Mesenchymal stem cell (in vitro differentiated cells and primary cell): ENCODE results near the gene IKZF2.

Source experiments
- DNase-seq: peaks from one replicate; pipeline ENCODE4 v3.0.0-alpha.2; 2013
- H2AFZ ChIP-seq: one replicate; pipeline ENCODE4 v1.6.1; 2013; ENCODE audit warnings: low read depth, mild to moderate bottlenecking, control low read depth, inconsistent platforms, low read length, moderate library complexity
- H2AK5ac ChIP-seq: 2 replicates; pipeline ENCODE4 v1.6.1; 2013; ENCODE audit warnings: low read length, moderate library complexity, mild to moderate bottlenecking, inconsistent platforms; ENCODE audit not compliant: severe bottlenecking
- H2BK120ac ChIP-seq: one replicate; pipeline ENCODE4 v1.6.1; 2013; ENCODE audit warnings: low read depth, mild to moderate bottlenecking, inconsistent platforms, low read length, moderate library complexity
- H2BK12ac ChIP-seq, 2 experiments: one replicate each; pipeline ENCODE4 v1.6.1; 2013; ENCODE audit warnings: inconsistent platforms in 2 of 2, low read length in 2 of 2, mild to moderate bottlenecking in 2 of 2, moderate library complexity in 2 of 2, control low read depth in 1 of 2
- H2BK15ac ChIP-seq: one replicate; pipeline ENCODE4 v1.6.1; 2013; ENCODE audit warnings: mild to moderate bottlenecking, low read depth, inconsistent platforms; ENCODE audit not compliant: poor library complexity, severe bottlenecking
- H2BK5ac ChIP-seq: 2 replicates; pipeline ENCODE4 v1.6.1; 2013; ENCODE audit warnings: low read depth, mild to moderate bottlenecking, low read length, control low read depth, inconsistent platforms; ENCODE audit not compliant: poor library complexity, severe bottlenecking
- H3K14ac ChIP-seq, 2 experiments: one replicate each; pipeline ENCODE4 v1.6.1; 2013; ENCODE audit warnings: inconsistent platforms in 2 of 2, low read length in 2 of 2, control low read depth in 1 of 2, mild to moderate bottlenecking in 1 of 2, moderate library complexity in 1 of 2
- H3K18ac ChIP-seq, 2 experiments: one replicate each; pipeline ENCODE4 v1.6.1; 2013; ENCODE audit warnings: inconsistent platforms in 2 of 2, low read length in 2 of 2, control low read depth in 1 of 2, low read depth in 1 of 2, mild to moderate bottlenecking in 1 of 2
- H3K23ac ChIP-seq, 2 experiments: one replicate each; pipeline ENCODE4 v1.6.1; 2013; ENCODE audit warnings: inconsistent platforms in 2 of 2, low read length in 2 of 2, mild to moderate bottlenecking in 2 of 2, moderate library complexity in 2 of 2, control low read depth in 1 of 2
- H3K27ac ChIP-seq: 2 replicates; pipeline ENCODE4 v1.5.1; 2013; ENCODE audit warnings: mild to moderate bottlenecking, moderate library complexity, low read length, control low read depth, inconsistent platforms; ENCODE audit not compliant: poor library complexity, severe bottlenecking
- H3K27me3 ChIP-seq, 2 experiments: 2 replicates each; pipeline versions ENCODE4 v1.6.1 to v1.7.0; 2013; ENCODE audit warnings: low read length in 2 of 2, mild to moderate bottlenecking in 2 of 2, moderate library complexity in 2 of 2, control low read depth in 1 of 2, inconsistent platforms in 1 of 2; ENCODE audit not compliant: control insufficient read depth in 1 of 2, insufficient read depth in 1 of 2
- H3K36me3 ChIP-seq, 2 experiments: 2 replicates each; pipeline versions ENCODE4 v1.6.1 to v1.7.0; 2013; ENCODE audit warnings: low read length in 2 of 2, control low read depth in 1 of 2, inconsistent platforms in 1 of 2, low read depth in 1 of 2, mild to moderate bottlenecking in 1 of 2; ENCODE audit not compliant: insufficient read depth in 2 of 2, control insufficient read depth in 1 of 2
- H3K4ac ChIP-seq, 2 experiments: one replicate each; pipeline ENCODE4 v1.6.1; 2013; ENCODE audit warnings: inconsistent platforms in 2 of 2, low read length in 2 of 2, mild to moderate bottlenecking in 2 of 2, moderate library complexity in 2 of 2, control low read depth in 1 of 2, low read depth in 1 of 2
- H3K4me1 ChIP-seq: 2 replicates; pipeline ENCODE4 v1.6.1; 2013; ENCODE audit warnings: low read depth, low read length, control low read depth; ENCODE audit not compliant: control insufficient read depth, insufficient read depth
- H3K4me2 ChIP-seq: 2 replicates; pipeline ENCODE4 v1.6.1; 2013; ENCODE audit warnings: low read length, mild to moderate bottlenecking, inconsistent platforms; ENCODE audit not compliant: poor library complexity, severe bottlenecking
- H3K4me3 ChIP-seq, 2 experiments: 2 replicates each; pipeline versions ENCODE4 v1.5.1 to v1.7.0; 2013; ENCODE audit warnings: low read length in 2 of 2, mild to moderate bottlenecking in 2 of 2, control low read depth in 1 of 2, low read depth in 1 of 2; ENCODE audit not compliant: insufficient read depth in 1 of 2
- H3K79me1 ChIP-seq: replicated peaks from 2 replicates; pipeline ENCODE4 v1.6.1; 2013; ENCODE audit warnings: mild to moderate bottlenecking, control low read depth, low read length, inconsistent platforms; ENCODE audit not compliant: poor library complexity, severe bottlenecking
- H3K9ac ChIP-seq: 2 replicates; pipeline ENCODE4 v1.7.0; 2013; ENCODE audit warnings: mild to moderate bottlenecking, low read length, moderate library complexity
- H3K9me3 ChIP-seq: 2 replicates; pipeline ENCODE4 v1.7.0; 2013; ENCODE audit warnings: mild to moderate bottlenecking, low read length; ENCODE audit not compliant: control insufficient read depth
- H4K8ac ChIP-seq: one replicate; pipeline ENCODE4 v1.6.1; 2013; ENCODE audit warnings: inconsistent platforms, mild to moderate bottlenecking, low read length, moderate library complexity
- H4K91ac ChIP-seq: one replicate; pipeline ENCODE4 v1.6.1; 2013; ENCODE audit warnings: mild to moderate bottlenecking, low read length, inconsistent platforms
- WGBS: methylation state at CpG from one replicate; pipeline ENCODE4 v1.1.7; 2013; ENCODE audit warnings: mixed read lengths; 5-methylcytosine and 5-hydroxymethylcytosine counted together

Gene IKZF2

DNA sequence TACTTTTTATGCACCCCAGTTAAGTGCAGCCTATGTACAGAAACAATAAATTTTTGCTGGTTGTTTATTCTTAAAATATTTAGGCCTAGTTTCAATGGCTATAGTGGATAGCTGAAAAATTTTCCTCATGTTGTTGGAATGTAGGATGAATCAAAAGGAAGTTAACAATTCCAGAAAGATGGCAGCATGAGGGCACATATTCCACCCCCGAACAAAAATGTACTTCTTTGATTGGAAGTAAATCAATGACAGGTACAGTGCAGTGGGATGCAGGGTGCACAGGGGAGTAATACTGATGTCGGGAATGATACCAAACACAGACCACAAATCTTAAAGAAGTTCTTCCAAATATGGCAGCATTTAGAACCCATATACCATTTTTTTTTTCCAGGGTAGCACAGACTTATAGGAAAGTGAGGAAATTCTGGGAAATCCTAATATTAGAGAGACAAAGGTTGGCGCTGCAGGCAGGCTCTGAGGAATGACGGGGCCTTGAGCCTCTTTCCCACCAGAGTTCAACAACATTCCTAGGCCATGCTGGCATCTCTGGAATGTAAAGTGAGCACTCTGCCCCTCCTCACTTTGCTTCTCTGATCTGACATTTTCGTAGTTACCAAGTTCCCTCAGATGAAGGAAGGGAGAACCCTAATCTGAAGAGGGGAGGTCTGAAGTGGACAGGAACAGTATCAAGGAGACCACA, 36.6 kb upstream of the IKZF2 start:
- Histone ChIP-seq H3K18ac (peak overlapping the region in 1 of 2 experiments; percentile 79), H3K9me3 (peaks cover 4% of the 10 kb centered on the region), H4K8ac (no peak overlapping the region), H3K14ac (no peak overlapping the region), H3K27ac (peak overlapping the region; percentile 99), H3K4me3 (no peak overlapping the region), H3K79me1 (no peaks in the 10 kb centered on the region), H2BK12ac (no peak overlapping the region), H3K4me1 (peaks cover 3% of the 10 kb centered on the region), H2BK120ac (peak overlapping the region; percentile 34), H3K9ac (no peak overlapping the region), H3K36me3 (no peaks in the 10 kb centered on the region), H3K23ac (no peak overlapping the region), H3K4ac (no peak overlapping the region), H2BK15ac (no peak overlapping the region), H3K4me2 (peak overlapping the region; percentile 29), H2AK5ac (peak overlapping the region; percentile 29), H2BK5ac (peak overlapping the region; percentile 76), H3K27me3 (no peaks in the 10 kb centered on the region), H4K91ac (no peak overlapping the region), H2AFZ (peak overlapping the region; percentile 36)
- WGBS, result 2% methylated on average over 3 of the region's 5 CpGs
- peak; percentile 54 for DNase-seq

DNA sequence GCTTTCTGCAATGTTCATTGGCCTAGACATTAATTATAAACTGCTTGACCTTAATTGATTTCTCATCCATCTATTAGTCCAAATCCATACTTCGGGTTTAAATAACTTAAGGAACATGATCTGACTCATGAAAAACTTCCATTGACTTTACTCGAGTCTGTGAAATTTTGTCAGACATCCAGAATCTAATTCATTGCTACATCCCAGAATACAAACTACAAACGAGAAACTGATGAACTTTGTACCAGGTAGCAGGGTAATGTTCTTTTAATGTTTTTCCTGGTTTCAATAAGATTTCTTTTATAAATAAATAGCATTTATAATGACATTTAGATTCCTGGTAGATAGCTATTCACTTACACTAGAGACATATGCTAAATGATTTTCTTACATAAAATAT, 36.0 kb upstream of the IKZF2 start:
- no peak overlapping the region for H3K9ac ChIP-seq
- H2BK12ac ChIP-seq, result no peak overlapping the region
- no peak overlapping the region for H2BK120ac ChIP-seq
- no peak overlapping the region for H2AFZ ChIP-seq
- no peak overlapping the region for H3K4ac ChIP-seq
- no peak overlapping the region for H3K4me3 ChIP-seq
- H2BK5ac ChIP-seq, result no peak overlapping the region
- no peaks in the 10 kb centered on the region for H3K79me1 ChIP-seq
- H3K27me3 ChIP-seq, result no peaks in the 10 kb centered on the region
- H3K36me3 ChIP-seq, result no peaks in the 10 kb centered on the region
- 65% methylated on average over 2 of the region's 3 CpGs for WGBS
- DNase-seq, result no peak
- H3K23ac ChIP-seq, result no peak overlapping the region
- H3K4me1 ChIP-seq, result peaks cover 3% of the 10 kb centered on the region
- H2AK5ac ChIP-seq, result no peak overlapping the region
- peaks cover 4% of the 10 kb centered on the region for H3K9me3 ChIP-seq
- no peak overlapping the region for H3K4me2 ChIP-seq
- H2BK15ac ChIP-seq, result no peak overlapping the region
- peak overlapping the region; percentile 91 for H3K27ac ChIP-seq
- no peak overlapping the region for H3K18ac ChIP-seq
- H4K8ac ChIP-seq, result no peak overlapping the region
- no peak overlapping the region for H3K14ac ChIP-seq
- H4K91ac ChIP-seq, result no peak overlapping the region

DNA sequence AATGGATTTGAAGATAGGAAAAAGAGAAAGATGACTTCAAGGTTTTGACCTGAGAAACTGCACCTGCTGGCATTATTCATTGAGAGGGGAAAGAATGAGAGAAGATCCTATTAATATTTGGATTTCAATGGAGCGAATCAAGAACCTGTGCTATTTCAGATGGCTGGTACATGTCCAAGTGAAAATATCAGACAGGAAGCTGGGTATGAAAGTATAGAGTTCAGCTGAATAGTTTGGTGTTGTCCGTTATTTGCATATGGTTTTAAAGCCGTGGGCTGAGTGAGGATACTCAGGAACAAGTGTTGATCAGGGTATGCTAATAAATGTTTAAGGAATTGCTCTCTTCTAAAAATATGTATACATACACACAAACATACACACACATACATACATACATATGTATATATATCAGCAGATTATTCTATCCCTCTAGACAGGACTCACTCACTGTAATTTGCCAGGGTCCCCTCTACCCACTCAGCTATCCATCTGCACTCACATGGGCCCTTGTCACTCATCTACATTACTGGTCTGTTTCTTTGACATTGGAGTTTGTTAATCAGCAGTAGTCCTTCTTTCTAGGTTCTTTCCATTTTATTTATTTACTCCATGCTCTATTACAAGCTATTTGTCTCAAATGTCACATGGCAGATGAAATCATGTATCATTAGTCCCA, 33.9 kb upstream of the IKZF2 start:
- Histone ChIP-seq H2AFZ (no peak overlapping the region), H2BK12ac (no peak overlapping the region), H3K4ac (no peak overlapping the region), H2BK15ac (no peak overlapping the region), H3K9ac (no peak overlapping the region), H3K23ac (no peak overlapping the region), H2AK5ac (no peak overlapping the region), H4K91ac (no peak overlapping the region), H2BK5ac (peak overlapping the region; percentile 57), H3K18ac (no peak overlapping the region), H3K4me1 (peaks cover 3% of the 10 kb centered on the region), H3K36me3 (no peaks in the 10 kb centered on the region), H3K14ac (no peak overlapping the region), H3K27ac (no peak overlapping the region), H3K27me3 (no peaks in the 10 kb centered on the region), H3K9me3 (no peaks in the 10 kb centered on the region), H3K4me2 (no peak overlapping the region), H3K4me3 (no peak overlapping the region), H4K8ac (no peak overlapping the region), H3K79me1 (no peaks in the 10 kb centered on the region), H2BK120ac (no peak overlapping the region)
- DNase-seq, result no peak
- 96% methylated on average over 1 of the region's 3 CpGs for WGBS

DNA sequence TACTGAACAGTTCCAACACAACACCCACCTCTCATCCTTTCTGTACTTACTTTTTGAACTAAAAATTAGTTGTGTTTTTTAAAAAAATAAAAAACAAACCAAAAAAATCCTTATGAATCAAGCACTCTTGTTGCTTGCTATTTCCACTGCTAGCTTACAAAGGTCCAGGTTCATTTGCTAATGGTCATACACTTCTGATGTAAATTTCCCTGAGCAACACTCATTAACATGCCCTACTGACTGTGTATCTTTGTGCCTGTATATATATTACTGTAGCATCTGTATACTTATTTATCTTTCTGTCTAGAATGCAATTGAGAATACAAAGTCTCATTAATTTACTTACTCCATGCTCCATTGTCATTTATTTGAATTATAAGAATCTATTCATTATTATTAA, 30.3 kb upstream of the IKZF2 start:
- H3K9ac ChIP-seq, result no peak overlapping the region
- H2AK5ac ChIP-seq, result no peak overlapping the region
- H2AFZ ChIP-seq, result no peak overlapping the region
- H3K27ac ChIP-seq, result no peak overlapping the region
- H3K27me3 ChIP-seq, result no peaks in the 10 kb centered on the region
- H3K4me1 ChIP-seq, result no peaks in the 10 kb centered on the region
- H2BK5ac ChIP-seq, result no peak overlapping the region
- no peak overlapping the region for H4K8ac ChIP-seq
- H3K4me3 ChIP-seq, result no peak overlapping the region
- no peak overlapping the region for H3K18ac ChIP-seq
- H3K79me1 ChIP-seq, result no peaks in the 10 kb centered on the region
- H2BK15ac ChIP-seq, result no peak overlapping the region
- no peak overlapping the region for H3K4ac ChIP-seq
- no peak overlapping the region for H3K23ac ChIP-seq
- no peak overlapping the region for H3K14ac ChIP-seq
- H3K9me3 ChIP-seq, result peaks cover 5% of the 10 kb centered on the region
- DNase-seq, result no peak
- H2BK120ac ChIP-seq, result no peak overlapping the region
- H2BK12ac ChIP-seq, result no peak overlapping the region
- no peaks in the 10 kb centered on the region for H3K36me3 ChIP-seq
- H3K4me2 ChIP-seq, result no peak overlapping the region
- no peak overlapping the region for H4K91ac ChIP-seq
